Fibroblast of mammary gland (primary cell): ENCODE results near the gene LRP8.

Source experiments
- DNase-seq: peaks from one replicate; pipeline ENCODE4 v3.0.0-alpha.2; 2010; ENCODE audit warnings: low read depth
- H3K4me3 ChIP-seq: 2 replicates; pipeline ENCODE4 v1.5.1; 2011; ENCODE audit warnings: low read depth, mild to moderate bottlenecking, low read length, moderate library complexity; ENCODE audit not compliant: control insufficient read depth
- TF ChIP-seq, protein P1 (sequence below): conservative IDR thresholded peaks from 2 replicates; pipeline ENCODE4 v1.5.1; 2011; ENCODE audit warnings: low read depth, low read length, inconsistent platforms; ENCODE audit not compliant: control insufficient read depth, insufficient read depth

Gene LRP8

DNA sequence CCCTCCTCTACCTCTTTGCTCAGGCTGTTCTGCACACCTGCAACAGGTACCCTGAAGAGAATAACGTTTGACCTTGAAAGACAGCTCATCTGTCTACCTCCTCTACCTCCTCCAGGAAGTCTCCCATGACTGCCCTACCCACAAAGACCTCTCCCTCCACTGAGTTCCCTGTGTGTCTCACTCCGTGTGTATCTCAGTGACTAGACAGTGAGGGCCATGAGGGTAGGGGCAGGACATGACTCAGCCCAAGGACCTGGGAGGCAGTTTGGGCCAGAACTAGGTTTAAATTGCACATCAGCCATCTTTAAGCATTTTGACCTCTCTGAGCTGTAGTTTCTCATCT is 32.0 kb upstream of the LRP8 start:
- H3K4me3 ChIP-seq = no peak overlapping the region
- DNase-seq = no peak
- TF ChIP-seq, protein P1, sequence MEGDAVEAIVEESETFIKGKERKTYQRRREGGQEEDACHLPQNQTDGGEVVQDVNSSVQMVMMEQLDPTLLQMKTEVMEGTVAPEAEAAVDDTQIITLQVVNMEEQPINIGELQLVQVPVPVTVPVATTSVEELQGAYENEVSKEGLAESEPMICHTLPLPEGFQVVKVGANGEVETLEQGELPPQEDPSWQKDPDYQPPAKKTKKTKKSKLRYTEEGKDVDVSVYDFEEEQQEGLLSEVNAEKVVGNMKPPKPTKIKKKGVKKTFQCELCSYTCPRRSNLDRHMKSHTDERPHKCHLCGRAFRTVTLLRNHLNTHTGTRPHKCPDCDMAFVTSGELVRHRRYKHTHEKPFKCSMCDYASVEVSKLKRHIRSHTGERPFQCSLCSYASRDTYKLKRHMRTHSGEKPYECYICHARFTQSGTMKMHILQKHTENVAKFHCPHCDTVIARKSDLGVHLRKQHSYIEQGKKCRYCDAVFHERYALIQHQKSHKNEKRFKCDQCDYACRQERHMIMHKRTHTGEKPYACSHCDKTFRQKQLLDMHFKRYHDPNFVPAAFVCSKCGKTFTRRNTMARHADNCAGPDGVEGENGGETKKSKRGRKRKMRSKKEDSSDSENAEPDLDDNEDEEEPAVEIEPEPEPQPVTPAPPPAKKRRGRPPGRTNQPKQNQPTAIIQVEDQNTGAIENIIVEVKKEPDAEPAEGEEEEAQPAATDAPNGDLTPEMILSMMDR = no peak

DNA sequence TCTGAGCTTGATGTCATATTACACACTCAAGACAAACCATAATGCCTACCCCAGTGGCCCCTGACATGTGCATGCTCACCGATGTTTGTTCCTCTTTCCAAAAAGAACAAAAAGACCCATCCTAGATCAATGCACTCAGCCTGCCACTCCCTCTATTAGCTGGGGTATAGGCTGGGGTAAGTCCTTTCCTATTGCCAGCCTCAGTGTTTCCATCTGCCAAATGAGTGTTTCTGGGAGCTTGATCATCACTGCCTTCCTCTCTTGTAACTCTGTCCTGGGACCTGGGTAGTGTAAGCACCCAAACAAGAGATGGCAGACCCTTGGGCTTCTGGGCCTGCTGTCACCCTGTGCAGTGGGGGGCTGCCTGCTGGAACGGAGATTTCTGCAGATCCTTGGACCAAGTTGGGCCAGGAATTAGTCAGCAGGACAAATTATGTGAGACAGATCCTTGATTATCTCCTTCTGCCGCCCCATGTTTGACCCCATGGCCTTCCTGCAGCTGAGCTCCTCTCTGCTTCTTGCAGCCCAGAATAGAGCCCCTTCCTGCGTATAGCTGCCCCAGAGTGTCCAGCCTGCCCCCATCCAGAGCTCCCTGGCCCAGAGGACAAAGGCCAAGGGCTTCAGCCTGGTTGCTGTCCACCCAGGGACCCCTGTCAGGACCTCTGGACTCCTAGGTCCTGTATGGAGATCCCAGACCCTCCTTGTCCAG is 31.5 kb upstream of the LRP8 start:
- DNase-seq = no peak

DNA sequence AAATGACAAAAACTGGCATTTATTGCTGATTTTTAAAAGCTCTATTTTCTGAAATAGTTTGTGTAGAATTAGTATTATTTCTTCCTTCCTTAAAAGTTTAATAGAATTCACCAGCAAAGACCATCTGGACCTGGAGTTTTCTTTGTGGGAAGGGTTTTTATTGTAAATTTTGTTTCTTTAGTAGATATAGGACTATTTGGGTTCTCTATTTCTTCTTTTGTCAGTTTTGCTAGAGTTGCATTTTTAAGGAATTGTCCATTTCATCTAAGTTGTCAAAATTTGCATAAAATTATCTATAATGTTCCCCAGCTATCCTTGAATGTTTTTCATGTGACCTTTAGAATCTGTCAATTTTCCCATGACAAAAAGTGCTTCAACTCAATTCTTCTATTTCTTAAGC is 28.8 kb upstream of the LRP8 start:
- TF ChIP-seq, protein P1 = no peak
- DNase-seq = no peak
- H3K4me3 ChIP-seq = no peak overlapping the region

More for the DNA sequence above, 31.5 kb upstream of the LRP8 start:
- no peak overlapping the region for H3K4me3 ChIP-seq
- TF ChIP-seq, protein P1 = no peak

DNA sequence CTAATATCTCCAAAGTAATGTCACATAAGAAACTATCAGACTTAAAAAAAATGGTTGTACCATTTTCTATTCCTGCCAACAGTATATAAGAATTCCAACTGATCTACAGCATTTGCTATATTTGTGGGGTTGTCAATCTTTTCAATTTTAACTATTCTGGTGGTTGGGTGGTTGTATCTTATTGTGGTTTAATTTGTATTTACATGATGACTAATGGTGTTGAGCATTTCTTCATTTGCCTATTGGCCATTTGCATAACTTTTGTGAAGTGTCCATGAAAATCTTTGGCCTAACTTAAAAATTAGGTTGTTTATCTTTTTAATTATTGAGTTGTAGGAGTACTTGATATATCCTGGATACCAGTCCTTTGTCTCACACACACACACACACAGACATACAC is 26.2 kb upstream of the LRP8 start:
- no peak for DNase-seq
- TF ChIP-seq, protein P1 = no peak
- H3K4me3 ChIP-seq = no peak overlapping the region

DNA sequence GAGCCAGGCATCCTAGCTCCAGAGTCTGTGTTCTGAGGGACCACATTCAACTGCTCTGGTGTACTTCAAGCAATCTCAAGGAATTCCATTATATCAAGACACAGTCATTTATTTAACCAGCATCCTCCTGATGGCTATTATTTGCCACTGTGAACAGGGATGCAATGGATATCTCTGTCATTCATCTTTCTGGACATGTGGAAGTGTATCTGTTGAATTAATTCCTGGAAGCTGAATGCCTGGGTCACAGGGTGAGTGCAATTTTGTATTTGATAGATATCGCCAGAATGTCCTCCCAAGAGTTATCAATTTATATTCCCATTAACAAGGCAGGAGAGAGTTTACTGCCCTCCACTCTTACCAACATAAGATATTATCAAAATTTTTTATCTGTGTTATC is 24.7 kb upstream of the LRP8 start:
- no peak overlapping the region for H3K4me3 ChIP-seq
- no peak for DNase-seq
- TF ChIP-seq, protein P1 = no peak

DNA sequence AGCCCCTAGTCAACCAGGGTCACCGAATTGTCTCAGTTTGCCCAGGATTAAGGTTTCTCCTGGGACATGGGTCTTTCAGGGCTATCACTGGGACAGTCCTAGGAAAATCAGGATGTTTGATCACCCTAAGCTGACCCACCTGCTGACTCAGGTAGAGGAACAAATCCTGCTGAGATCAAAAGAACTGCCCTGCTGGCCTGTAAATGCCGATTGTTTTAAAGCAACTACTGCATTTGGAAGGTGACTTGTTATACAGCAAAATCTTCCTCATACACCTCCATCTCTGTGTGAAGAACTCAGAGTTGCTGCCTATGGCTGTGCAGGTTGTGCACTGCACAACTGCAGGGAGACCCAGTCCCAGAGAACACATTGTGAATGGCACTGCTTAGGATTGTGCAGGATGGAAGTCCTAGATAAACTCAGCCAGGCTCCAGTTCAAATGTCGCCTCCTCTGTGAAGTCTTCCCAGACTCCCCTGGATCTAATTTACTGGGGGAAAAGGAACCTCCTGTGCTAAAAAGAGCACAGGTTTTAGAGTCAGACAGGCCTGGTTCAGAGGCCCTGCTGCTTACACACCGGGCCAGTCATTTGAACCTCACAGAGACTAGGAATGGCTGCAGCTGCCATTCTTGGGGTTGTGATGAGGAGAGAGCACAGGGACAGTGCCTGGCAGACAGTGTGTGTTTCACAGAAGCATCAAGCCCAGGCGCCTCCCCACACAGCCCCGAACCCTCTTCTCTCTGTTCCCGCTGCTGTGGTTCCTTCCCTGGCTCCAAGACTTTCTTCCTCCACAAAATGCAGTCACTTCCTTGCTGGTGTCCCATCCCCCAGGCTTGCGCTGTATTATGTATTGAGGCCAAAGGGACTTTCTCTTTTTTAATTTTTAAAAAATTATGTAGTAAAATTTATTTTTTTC is 23.2 kb upstream of the LRP8 start:
- TF ChIP-seq, protein P1 = no peak
- DNase-seq = no peak
- no peak overlapping the region for H3K4me3 ChIP-seq
